A549 (cell line): ENCODE results near the gene FGFR1OP2. TPM values are rescaled to one million over a fixed set of nuclear protein-coding genes. Genes with fewer than 3 reads are reported as not detected.

Experiments
- ATAC-seq, 2 experiments: fragments of 200-7000 bp in 1 of 2; fragments of >200 bp in 1 of 2; cut with Nextera tagmentation in 1 of 2; cut with Tn5 transposase in 1 of 2; 3 replicates each; pipeline versions ENCODE4 v1.8.0 to v1.9.1; 2018 to 2020; ENCODE audit warnings: mild to moderate bottlenecking in 1 of 2, moderate library complexity in 1 of 2
- CTCF ChIA-PET: fragments of 300-600 bp; sonication (Branson Sonifier 250); formaldehyde crosslinking; extraction: SDS; loops from one replicate; lab custom pipeline; 2021; ENCODE audit warnings: antibody characterized with exemption, inconsistent platforms; lab: Yijun Ruan, JAX
- POLR2A ChIA-PET: fragments of 350-600 bp; formaldehyde crosslinking; extraction: SDS; loops from one replicate; lab custom pipeline; 2021; ENCODE audit warnings: antibody characterized with exemption, inconsistent platforms; lab: Yijun Ruan, JAX
- DNase-seq, 2 experiments: peaks; one replicate each; pipeline versions ENCODE4 v3.0.0 to v3.0.0-alpha.2; 2011 to 2016; ENCODE audit warnings: low read depth in 1 of 2, low spot score in 1 of 2
- FAIRE-seq: peaks from 2 replicates; lab custom pipeline; 2011; peaks lifted over from hg19 to GRCh38; lab: Jason Lieb, UNC
- H3K27ac ChIP-seq, 2 experiments: fragments of >200 bp; sonication (Bioruptor Twin); formaldehyde crosslinking; 3 replicates each; pipeline ENCODE4 v1.5.1; 2016 to 2017
- H3K4me1 ChIP-seq: fragments of >200 bp; sonication (Bioruptor Twin); formaldehyde crosslinking; 3 replicates; pipeline ENCODE4 v1.6.1; 2016
- H3K4me2 ChIP-seq: fragments of >200 bp; sonication (Bioruptor Twin); formaldehyde crosslinking; 3 replicates; pipeline ENCODE4 v1.6.1; 2016
- H3K4me3 ChIP-seq: fragments of >200 bp; sonication (Bioruptor Twin); formaldehyde crosslinking; 3 replicates; pipeline ENCODE4 v1.5.1; 2016
- H3K9me3 ChIP-seq: fragments of >200 bp; sonication (Bioruptor Twin); formaldehyde crosslinking; 3 replicates; pipeline ENCODE4 v1.6.1; 2016
- ATOH8 ChIP-seq: fragments of 250-450 bp; sonication (Bioruptor Pico); IDR thresholded peaks from 2 replicates; pipeline ENCODE4 v1.5.0; 2020; ENCODE audit warnings: low read depth, mild to moderate bottlenecking, moderate library complexity
- BHLHE40 ChIP-seq: IDR thresholded peaks from 2 replicates; pipeline ENCODE4 v1.6.1; 2012; ENCODE audit warnings: low read depth, low read length, inconsistent platforms
- CBX8 ChIP-seq: fragments of 200-600 bp; sonication (generic); IDR thresholded peaks from 2 replicates; pipeline ENCODE4 v1.6.1; 2016
- CHD2 ChIP-seq: fragments of 150-350 bp; IDR thresholded peaks from 2 replicates; pipeline ENCODE4 v1.6.1; 2014; ENCODE audit warnings: low read length; ENCODE audit not compliant: partially characterized antibody
- CTCF ChIP-seq: fragments of >200 bp; sonication (Bioruptor Twin); formaldehyde crosslinking; IDR thresholded peaks from 3 replicates; pipeline ENCODE4 v1.5.1; 2016
- E2F6 ChIP-seq: IDR thresholded peaks from 2 replicates; pipeline ENCODE4 v1.6.1; 2012; ENCODE audit warnings: low read depth, borderline replicate concordance
- ELK1 ChIP-seq: fragments of 150-350 bp; IDR thresholded peaks from 2 replicates; pipeline ENCODE4 v1.6.1; 2014; ENCODE audit warnings: low read depth, mild to moderate bottlenecking, low read length
- EP300 ChIP-seq, 2 experiments: fragments of >200 bp; sonication (Bioruptor Twin); formaldehyde crosslinking; IDR thresholded peaks; 2 replicates in 1 of 2; 3 replicates in 1 of 2; pipeline ENCODE4 v1.6.1; 2016 to 2017
- FOSL2 ChIP-seq, 2 experiments: fragments of 450-650 bp in 1 of 2; fragments of >200 bp in 1 of 2; sonication (Bioruptor Twin) in 1 of 2; formaldehyde crosslinking; IDR thresholded peaks; 2 replicates each; pipeline versions ENCODE4 v1.5.0 to v1.6.1; 2016 to 2020; ENCODE audit warnings: mild to moderate bottlenecking in 1 of 2, moderate library complexity in 1 of 2
- HDAC2 ChIP-seq: fragments of 200-600 bp; sonication (generic); IDR thresholded peaks from 2 replicates; pipeline ENCODE4 v1.6.1; 2016
- HOXB5 ChIP-seq: fragments of 250-450 bp; sonication (Bioruptor Pico); IDR thresholded peaks from 2 replicates; pipeline ENCODE4 v1.5.0; 2020; ENCODE audit warnings: mild to moderate bottlenecking, moderate library complexity
- JUN ChIP-seq, 2 experiments: fragments of >200 bp; sonication (Bioruptor Twin); formaldehyde crosslinking; IDR thresholded peaks; 2 replicates in 1 of 2; 3 replicates in 1 of 2; pipeline ENCODE4 v1.6.1; 2016 to 2017
- JUNB ChIP-seq: fragments of >200 bp; sonication (Bioruptor Twin); formaldehyde crosslinking; IDR thresholded peaks from 2 replicates; pipeline ENCODE4 v1.6.1; 2016
- KDM1A ChIP-seq: fragments of 200-600 bp; sonication (generic); IDR thresholded peaks from 2 replicates; pipeline ENCODE4 v1.6.1; 2016; ENCODE audit warnings: low read depth, mild to moderate bottlenecking
- KDM5A ChIP-seq: fragments of 200-600 bp; sonication (generic); IDR thresholded peaks from 2 replicates; pipeline ENCODE4 v1.6.1; 2016; ENCODE audit warnings: antibody characterized with exemption, mild to moderate bottlenecking
- MAZ ChIP-seq: fragments of 150-350 bp; IDR thresholded peaks from 2 replicates; pipeline ENCODE4 v1.6.1; 2014; ENCODE audit warnings: antibody characterized with exemption, low read depth, low read length, borderline replicate concordance
- POLR2A ChIP-seq: IDR thresholded peaks from 2 replicates; pipeline ENCODE4 v1.6.1; 2012; ENCODE audit warnings: mild to moderate bottlenecking, low read length
- POLR2AphosphoS2 ChIP-seq: conservative IDR thresholded peaks from 2 replicates; pipeline ENCODE4 v1.6.1; 2012; ENCODE audit warnings: low read length, improper control_type of control experiment, inconsistent platforms
- RARB ChIP-seq: fragments of 250-450 bp; sonication (Bioruptor Pico); IDR thresholded peaks from 2 replicates; pipeline ENCODE4 v1.8.0; 2021; ENCODE audit warnings: mild to moderate bottlenecking, moderate library complexity
- RCOR1 ChIP-seq: fragments of 150-350 bp; IDR thresholded peaks from 2 replicates; pipeline ENCODE4 v1.6.1; 2014; ENCODE audit warnings: antibody characterized with exemption, low read length, low read depth
- SREBF2 ChIP-seq: fragments of 450-650 bp; IDR thresholded peaks from 2 replicates; pipeline ENCODE4 v1.6.1; 2014; ENCODE audit warnings: mild to moderate bottlenecking, moderate library complexity
- TFCP2L1 ChIP-seq: fragments of 250-450 bp; sonication (Bioruptor Pico); IDR thresholded peaks from 2 replicates; pipeline ENCODE4 v1.5.0; 2021; ENCODE audit warnings: mild to moderate bottlenecking
- USF2 ChIP-seq: fragments of 450-650 bp; IDR thresholded peaks from 2 replicates; pipeline ENCODE4 v1.6.1; 2014; ENCODE audit warnings: antibody characterized with exemption
- ZSCAN20 ChIP-seq: fragments of 250-450 bp; sonication (Bioruptor Pico); IDR thresholded peaks from 2 replicates; pipeline ENCODE4 v1.8.0; 2022; ENCODE audit warnings: mild to moderate bottlenecking, moderate library complexity
- WGBS: methylation state at CpG from one replicate; pipeline ENCODE4 v1.1.6; 2017; ENCODE audit errors: missing lambda C conversion rate; 5-methylcytosine and 5-hydroxymethylcytosine counted together
- polyA plus RNA-seq, 4 experiments: library from polyadenylated mRNA; depleted of rRNA in 3 of 4; stranded (reverse); fragments of >200 nt; fragmentation: RNase III in 1 of 4; extraction: RNeasy Plus Mini Kit Qiagen cat#74134 plus additional on column Dnase treatment in 1 of 4; gene quantifications; 2 replicates in 3 of 4; 3 replicates in 1 of 4; pipeline ENCODE4 v1.2.3, GENCODE V29; 2011 to 2017
- TF ChIP-seq, protein P1 (sequence below): IDR thresholded peaks from 2 replicates; pipeline ENCODE4 v1.6.1; 2012
- TF ChIP-seq, protein P2 (sequence below): fragments of >200 bp; sonication (Bioruptor Twin); formaldehyde crosslinking; IDR thresholded peaks from 2 replicates; pipeline ENCODE4 v1.6.1; 2016
- TF ChIP-seq, protein P3 (sequence below): fragments of 250-450 bp; sonication (Bioruptor Pico); IDR thresholded peaks from 2 replicates; pipeline ENCODE4 v1.5.0; 2021; ENCODE audit warnings: mild to moderate bottlenecking, moderate library complexity, borderline replicate concordance

The FGFR1OP2 gene
- polyA plus RNA-seq, 2 of the 4 experiments (the other 2 are of a cell fraction), result 36.3 to 51.1 TPM

DNA sequence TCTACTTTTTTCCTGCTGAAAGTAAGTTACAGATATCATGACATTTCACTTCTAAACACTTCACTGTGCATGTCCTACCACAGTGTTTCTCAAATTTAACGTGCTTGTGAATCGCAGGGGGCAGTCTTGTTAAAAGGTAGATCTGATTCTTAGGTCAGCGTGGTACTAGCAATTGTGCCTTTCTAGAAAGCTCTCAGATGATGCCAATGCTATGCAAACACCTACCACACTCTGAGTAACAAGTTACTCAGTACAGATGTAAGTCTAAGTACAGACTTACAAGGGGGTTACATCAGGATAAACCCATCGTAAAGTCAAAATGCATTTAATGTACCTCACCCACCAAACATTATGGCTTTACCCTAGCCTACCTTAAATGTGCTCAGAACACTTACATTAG lies 53.6 kb downstream of the FGFR1OP2 start:
- ChIA-PET CTCF (interaction anchor here (0.7 to 1.2 kb wide), 2 partner anchors 22 to 24 kb away, joined by 3 to 5 read pairs; partner anchors contain the start of gene TM7SF3), POLR2A (no interaction called here)
- Histone ChIP-seq H3K4me3 (no peak overlapping the region), H3K4me2 (no peak overlapping the region), H3K9me3 (no peaks in the 10 kb centered on the region), H3K4me1 (peaks cover 6% of the 10 kb centered on the region; the same call in 1 of the 3 replicates), H3K27ac (no peak overlapping the region)
- DNase-seq (no peak), FAIRE-seq (no peak), ATAC-seq (no peak)
- 80% methylated on average over 4 of the region's 4 CpGs for WGBS
- TF ChIP-seq HDAC2 (no peak), SREBF2 (no peak), USF2 (no peak), CHD2 (no peak), RCOR1 (no peak), JUN (IDR thresholded peaks at IDR 0.05) (no peak), RARB (CRISPR knock-in tag) (no peak), CTCF (no peak), ZSCAN20 (CRISPR knock-in tag) (no peak), JUNB (no peak)

DNA sequence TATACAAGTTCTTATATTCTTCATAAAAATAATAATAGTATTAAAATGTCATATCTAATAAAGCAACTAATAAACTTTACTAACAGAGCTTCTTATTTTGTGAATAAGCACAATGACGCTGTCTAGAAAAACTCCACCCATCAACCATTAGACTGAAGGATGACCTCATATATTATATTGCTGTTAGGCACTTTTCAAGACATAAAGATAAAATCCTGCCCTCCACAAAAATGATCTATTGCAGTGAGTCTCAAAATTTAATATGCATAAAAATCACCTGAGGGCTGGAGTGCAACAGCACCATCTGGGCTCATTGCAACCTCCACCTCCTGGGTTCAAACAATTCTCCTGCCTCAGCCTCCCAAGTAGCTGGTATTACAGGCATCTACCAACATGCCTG lies 55.8 kb downstream of the FGFR1OP2 start:
- 91% methylated on average over 1 of the region's 1 CpG for WGBS
- TF ChIP-seq POLR2A (no peak), POLR2AphosphoS2 (no peak), FOSL2 (IDR thresholded peaks at IDR 0.05) (no peak), FOSL2 (CRISPR knock-in tag; IDR thresholded peaks at IDR 0.05) (no peak), BHLHE40 (no peak), KDM5A (no peak), EP300 (IDR thresholded peaks at IDR 0.05) (no peak), TFCP2L1 (CRISPR knock-in tag) (no peak), HOXB5 (CRISPR knock-in tag) (no peak)
- TF ChIP-seq, protein P1, sequence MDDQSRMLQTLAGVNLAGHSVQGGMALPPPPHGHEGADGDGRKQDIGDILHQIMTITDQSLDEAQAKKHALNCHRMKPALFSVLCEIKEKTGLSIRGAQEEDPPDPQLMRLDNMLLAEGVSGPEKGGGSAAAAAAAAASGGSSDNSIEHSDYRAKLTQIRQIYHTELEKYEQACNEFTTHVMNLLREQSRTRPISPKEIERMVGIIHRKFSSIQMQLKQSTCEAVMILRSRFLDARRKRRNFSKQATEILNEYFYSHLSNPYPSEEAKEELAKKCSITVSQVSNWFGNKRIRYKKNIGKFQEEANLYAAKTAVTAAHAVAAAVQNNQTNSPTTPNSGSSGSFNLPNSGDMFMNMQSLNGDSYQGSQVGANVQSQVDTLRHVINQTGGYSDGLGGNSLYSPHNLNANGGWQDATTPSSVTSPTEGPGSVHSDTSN, result no peak
- no peak for ATAC-seq
- ChIA-PET CTCF (interaction anchor here (1.7 kb wide), 1 partner anchor 20 kb away, joined by 4 read pairs; the partner anchor contains the start of gene TM7SF3), POLR2A (no interaction called here)
- Histone ChIP-seq H3K9me3 (no peaks in the 10 kb centered on the region), H3K27ac (no peak overlapping the region), H3K4me1 (peaks cover 6% of the 10 kb centered on the region; the same call in 1 of the 3 replicates), H3K4me3 (no peak overlapping the region), H3K4me2 (no peak overlapping the region)
- DNase-seq, result no peak
- no peak for FAIRE-seq

- Histone ChIP-seq H3K9me3 (no peaks in the 10 kb centered on the region), H3K4me2 (no peak overlapping the region), H3K4me3 (no peak overlapping the region), H3K27ac (no peak overlapping the region), H3K4me1 (peaks cover 6% of the 10 kb centered on the region; the same call in 1 of the 3 replicates)
- CTCF ChIA-PET, result interaction anchor here (2.5 to 3.6 kb wide), 2 partner anchors 19 to 310 kb away, joined by 9 to 11 read pairs; partner anchors contain the start of gene TM7SF3
- DNase-seq, result no peak
- no peak for ATAC-seq
- 77% methylated on average over 2 of the region's 2 CpGs for WGBS
- POLR2A ChIA-PET, result no interaction called here
- FAIRE-seq, result no peak
- no peak for TF ChIP-seq ATOH8 (CRISPR knock-in tag)
- TF ChIP-seq ELK1, result no peak
- no peak for TF ChIP-seq SREBF2
- no peak for TF ChIP-seq E2F6
- TF ChIP-seq, protein P2, sequence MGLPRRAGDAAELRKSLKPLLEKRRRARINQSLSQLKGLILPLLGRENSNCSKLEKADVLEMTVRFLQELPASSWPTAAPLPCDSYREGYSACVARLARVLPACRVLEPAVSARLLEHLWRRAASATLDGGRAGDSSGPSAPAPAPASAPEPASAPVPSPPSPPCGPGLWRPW, result no peak
- TF ChIP-seq, protein P3, sequence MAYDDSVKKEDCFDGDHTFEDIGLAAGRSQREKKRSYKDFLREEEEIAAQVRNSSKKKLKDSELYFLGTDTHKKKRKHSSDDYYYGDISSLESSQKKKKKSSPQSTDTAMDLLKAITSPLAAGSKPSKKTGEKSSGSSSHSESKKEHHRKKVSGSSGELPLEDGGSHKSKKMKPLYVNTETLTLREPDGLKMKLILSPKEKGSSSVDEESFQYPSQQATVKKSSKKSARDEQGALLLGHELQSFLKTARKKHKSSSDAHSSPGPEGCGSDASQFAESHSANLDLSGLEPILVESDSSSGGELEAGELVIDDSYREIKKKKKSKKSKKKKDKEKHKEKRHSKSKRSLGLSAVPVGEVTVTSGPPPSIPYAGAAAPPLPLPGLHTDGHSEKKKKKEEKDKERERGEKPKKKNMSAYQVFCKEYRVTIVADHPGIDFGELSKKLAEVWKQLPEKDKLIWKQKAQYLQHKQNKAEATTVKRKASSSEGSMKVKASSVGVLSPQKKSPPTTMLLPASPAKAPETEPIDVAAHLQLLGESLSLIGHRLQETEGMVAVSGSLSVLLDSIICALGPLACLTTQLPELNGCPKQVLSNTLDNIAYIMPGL (CRISPR knock-in tag), result no peak
- no peak for TF ChIP-seq POLR2A
- no peak for TF ChIP-seq KDM1A
- TF ChIP-seq MAZ, result no peak
- no peak for TF ChIP-seq CBX8
- TF ChIP-seq RARB (CRISPR knock-in tag), result no peak
Measured at GRCh38 chr12:26995706-26996105, 57.4 kb downstream of the FGFR1OP2 start.
